HepG2 (cell line): ENCODE measurements around the gene NUBP2. TPM values are rescaled to one million over a fixed set of nuclear protein-coding genes. Genes with fewer than 3 reads are reported as not detected.

Experiments used
- ATAC-seq: fragments of 200-7000 bp; cut with Tn5 transposase; 3 replicates; pipeline ENCODE4 v1.9.1; 2020; ENCODE audit warnings: mild to moderate bottlenecking, moderate library complexity
- BruUV-seq: library from RNA; stranded (reverse); fragments of 400-500 nt; replicated peaks from 2 replicates; lab custom pipeline; 2021; lab: Mats Ljungman, UMichigan
- CTCF ChIA-PET: fragments of 300-600 bp; formaldehyde crosslinking; extraction: SDS; loops from one replicate; lab custom pipeline; 2021; ENCODE audit warnings: low total read pairs, inconsistent platforms, low intra/inter-chr PET ratio; lab: Yijun Ruan, JAX
- POLR2A ChIA-PET: fragments of 350-600 bp; sonication (Branson Sonifier 250); formaldehyde crosslinking; loops from one replicate; lab custom pipeline; 2020; ENCODE audit warnings: antibody characterized with exemption, inconsistent platforms; lab: Yijun Ruan, JAX
- DNase-seq: peaks from one replicate; pipeline ENCODE4 v3.0.0-alpha.2; 2015; ENCODE audit warnings: low spot score
- FAIRE-seq: peaks from 3 replicates; lab custom pipeline; 2011; peaks lifted over from hg19 to GRCh38; lab: Jason Lieb, UNC
- H2AFZ ChIP-seq: one replicate; pipeline ENCODE4 v1.6.1; 2011; ENCODE audit warnings: low read length, inconsistent platforms
- H3K27ac ChIP-seq: fragments of 300-600 bp; 3 replicates; pipeline ENCODE4 v1.8.0; 2011; ENCODE audit warnings: mixed run types, mild to moderate bottlenecking, mixed read lengths, low read length, inconsistent platforms; ENCODE audit not compliant: insufficient read depth; ENCODE audit errors: extremely low read length
- H3K27me3 ChIP-seq, 2 experiments: fragments of 200-600 bp in 1 of 2; 2 replicates in 1 of 2; 3 replicates in 1 of 2; pipeline versions ENCODE4 v1.6.0 to v1.8.0; 2011; ENCODE audit warnings: low read length in 2 of 2, mild to moderate bottlenecking in 2 of 2, moderate library complexity in 2 of 2, inconsistent platforms in 1 of 2; ENCODE audit not compliant: insufficient read depth in 2 of 2, control insufficient read depth in 1 of 2
- H3K36me3 ChIP-seq, 2 experiments: fragments of 200-600 bp in 1 of 2; replicated peaks in 1 of 2; 2 replicates in 1 of 2; 3 replicates in 1 of 2; pipeline versions ENCODE4 v1.5.1 to v1.8.0; 2011; ENCODE audit warnings: low read length in 2 of 2, inconsistent platforms in 1 of 2; ENCODE audit not compliant: insufficient read depth in 2 of 2, control insufficient read depth in 1 of 2
- H3K4me1 ChIP-seq: 2 replicates; pipeline ENCODE4 v1.5.1; 2012; ENCODE audit warnings: low read length, inconsistent platforms; ENCODE audit not compliant: insufficient read depth
- H3K4me2 ChIP-seq: 2 replicates; pipeline ENCODE4 v1.6.0; 2011; ENCODE audit warnings: low read depth, low read length, inconsistent platforms
- H3K4me3 ChIP-seq, 3 experiments: fragments of 200-600 bp in 1 of 3; sonication (generic), shearing (Covaris generic) in 1 of 3; replicated peaks in 1 of 3; 2 replicates each; pipeline ENCODE4 v1.5.1; 2011 to 2016; ENCODE audit warnings: low read length in 3 of 3, inconsistent platforms in 2 of 3, low read depth in 2 of 3, mild to moderate bottlenecking in 2 of 3, control low read depth in 1 of 3, mixed read lengths in 1 of 3; ENCODE audit not compliant: insufficient read depth in 1 of 3
- H3K79me2 ChIP-seq: one replicate; pipeline ENCODE4 v1.6.1; 2011; ENCODE audit warnings: low read length, inconsistent platforms; ENCODE audit not compliant: insufficient read depth
- H3K9ac ChIP-seq: 2 replicates; pipeline ENCODE4 v1.6.0; 2011; ENCODE audit warnings: mild to moderate bottlenecking, low read depth, low read length, inconsistent platforms; ENCODE audit not compliant: insufficient read depth
- H3K9me3 ChIP-seq: 2 replicates; pipeline ENCODE4 v1.5.1; 2012; ENCODE audit warnings: mild to moderate bottlenecking, low read length
- H4K20me1 ChIP-seq: 2 replicates; pipeline ENCODE4 v1.6.0; 2011; ENCODE audit warnings: inconsistent platforms, mild to moderate bottlenecking, low read length, moderate library complexity; ENCODE audit not compliant: insufficient read depth
- ATF7-NPFF ChIP-seq: sonication (generic); formaldehyde crosslinking; IDR thresholded peaks from 2 replicates; pipeline ENCODE4 v1.8.1; 2023; ENCODE audit warnings: mild to moderate bottlenecking, low read depth, missing genetic modification reagents, moderate library complexity
- FOSL1 ChIP-seq: sonication (generic); formaldehyde crosslinking; IDR thresholded peaks from 2 replicates; pipeline ENCODE4 v1.9.0; 2021; ENCODE audit warnings: missing genetic modification reagents, borderline replicate concordance
- KAT7 ChIP-seq: IDR thresholded peaks from 2 replicates; pipeline ENCODE4 v1.6.1; 2018; ENCODE audit warnings: borderline replicate concordance, missing compliant biosample characterization
- PCBP2 ChIP-seq: fragments of 200-400 bp; formaldehyde crosslinking; optimal IDR thresholded peaks from 2 replicates; pipeline ENCODE3; 2018; ENCODE audit warnings: low read length, low read depth; ENCODE audit not compliant: poor library complexity, severe bottlenecking
- TCF7L2 ChIP-seq: IDR thresholded peaks from 2 replicates; pipeline ENCODE4 v1.6.1; 2011; ENCODE audit warnings: mild to moderate bottlenecking, low read depth, low read length, moderate library complexity
- ZFX ChIP-seq: sonication (generic); formaldehyde crosslinking; IDR thresholded peaks from 2 replicates; pipeline ENCODE4 v1.4.0; 2020; ENCODE audit warnings: mild to moderate bottlenecking, low read depth, missing genetic modification reagents, moderate library complexity
- ZNF143 ChIP-seq: sonication (generic); formaldehyde crosslinking; IDR thresholded peaks from 2 replicates; pipeline ENCODE4 v1.4.0; 2020; ENCODE audit warnings: missing genetic modification reagents
- ZNF17 ChIP-seq: sonication (generic); formaldehyde crosslinking; IDR thresholded peaks from 2 replicates; pipeline ENCODE4 v1.5.0; 2020; ENCODE audit warnings: mild to moderate bottlenecking, missing genetic modification reagents
- ZNF20 ChIP-seq: sonication (generic); formaldehyde crosslinking; IDR thresholded peaks from 2 replicates; pipeline ENCODE4 v1.4.0; 2020; ENCODE audit warnings: mild to moderate bottlenecking, moderate library complexity, missing genetic modification reagents
- ZNF367 ChIP-seq: sonication (generic); formaldehyde crosslinking; IDR thresholded peaks from 2 replicates; pipeline ENCODE4 v1.4.0; 2020; ENCODE audit warnings: missing genetic modification reagents, borderline replicate concordance
- ZNF543 ChIP-seq: sonication (generic); formaldehyde crosslinking; IDR thresholded peaks from 2 replicates; pipeline ENCODE4 v1.4.0; 2020; ENCODE audit warnings: mild to moderate bottlenecking, missing genetic modification reagents
- WGBS: methylation state at CpG from one replicate; pipeline ENCODE4 v1.1.6; 2017; ENCODE audit warnings: low lambda C conversion rate; 5-methylcytosine and 5-hydroxymethylcytosine counted together
- in situ Hi-C: cut with HindIII; loops from 2 replicates; pipeline ENCODE4 v1.10.0; 2017; ENCODE audit warnings: low pct_unique_long_range_greater_than_20kb; ENCODE audit not compliant: extremely low pct_ligation_motif_present
- intact Hi-C: fragments of 100-400 bp; cut with micrococcal nuclease; formaldehyde crosslinking; loops from one replicate; pipeline ENCODE4 v1.10.0; 2022; ENCODE audit not compliant: unreplicated experiment
- polyA plus RNA-seq, 8 experiments: library from polyadenylated mRNA; depleted of rRNA in 3 of 8; stranded (reverse) in 7 of 8; unstranded in 1 of 8; fragments of >200 nt; fragmentation: Illumina TruSeq in 4 of 8; extraction: Trizol in 4 of 8; gene quantifications; 2 replicates each; pipeline versions ENCODE4 v1.2.1 to v1.2.3, GENCODE V29; 2011 to 2016; ENCODE audit warnings: low read depth in 4 of 8, missing spikeins in 1 of 8, mixed read lengths in 1 of 8; ENCODE audit not compliant: insufficient read depth in 1 of 8
- total RNA-seq, 5 experiments: library from RNA; depleted of rRNA; stranded (reverse); fragments of >200 nt; fragmentation: Illumina TruSeq; extraction: Trizol; gene quantifications; 2 replicates each; pipeline ENCODE4 v1.2.3, GENCODE V29; 2016; ENCODE audit warnings: low read depth in 1 of 5
- TF ChIP-seq, protein P1 (sequence below): sonication (generic); formaldehyde crosslinking; IDR thresholded peaks from 2 replicates; pipeline ENCODE4 v1.8.0; 2023; ENCODE audit warnings: mild to moderate bottlenecking, missing genetic modification reagents
- TF ChIP-seq, protein P2 (sequence below), 2 experiments: sonication (generic) in 1 of 2; formaldehyde crosslinking in 1 of 2; IDR thresholded peaks; 2 replicates each; pipeline versions ENCODE4 v1.4.0 to v1.6.1; 2018 to 2020; ENCODE audit warnings: missing genetic modification reagents in 2 of 2, borderline replicate concordance in 1 of 2, low read depth in 1 of 2, mild to moderate bottlenecking in 1 of 2, missing biosample characterization in 1 of 2
- TF ChIP-seq, protein P3 (sequence below): sonication (generic); formaldehyde crosslinking; IDR thresholded peaks from 2 replicates; pipeline ENCODE4 v1.4.0; 2020; ENCODE audit warnings: mild to moderate bottlenecking, missing genetic modification reagents, borderline replicate concordance

Gene NUBP2
- total and polyA plus RNA-seq, 2 of the 13 experiments (the other 11 are each of a cell fraction or from before 2014, with no cell fraction given), result 25.7 to 61.5 TPM

DNA sequence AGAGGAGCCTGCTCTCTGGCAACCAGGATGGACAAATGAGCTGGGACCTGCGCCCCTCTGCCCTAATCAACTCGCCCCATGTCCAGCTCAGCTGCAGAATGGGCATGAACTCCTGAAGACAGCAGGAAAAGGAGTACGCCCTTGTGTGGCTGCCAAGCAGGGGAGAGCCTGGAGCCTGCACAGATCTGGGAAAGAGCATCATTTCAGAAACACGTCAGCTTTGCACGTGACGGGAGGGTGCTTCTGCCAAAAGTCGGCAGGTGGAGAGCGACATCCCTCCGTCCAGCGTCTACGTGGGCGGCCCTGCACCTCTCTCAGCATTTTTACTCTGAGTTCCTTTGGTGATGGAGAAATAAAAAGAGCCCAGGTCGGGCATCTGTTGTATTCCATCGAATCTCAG lies 29.9 kb upstream of the NUBP2 start (continued):
- TF ChIP-seq, protein P1, sequence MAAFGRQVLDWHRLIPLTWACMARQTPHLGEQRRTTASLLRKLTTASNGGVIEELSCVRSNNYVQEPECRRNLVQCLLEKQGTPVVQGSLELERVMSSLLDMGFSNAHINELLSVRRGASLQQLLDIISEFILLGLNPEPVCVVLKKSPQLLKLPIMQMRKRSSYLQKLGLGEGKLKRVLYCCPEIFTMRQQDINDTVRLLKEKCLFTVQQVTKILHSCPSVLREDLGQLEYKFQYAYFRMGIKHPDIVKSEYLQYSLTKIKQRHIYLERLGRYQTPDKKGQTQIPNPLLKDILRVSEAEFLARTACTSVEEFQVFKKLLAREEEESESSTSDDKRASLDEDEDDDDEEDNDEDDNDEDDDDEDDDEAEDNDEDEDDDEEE (CRISPR knock-in tag), result no peak
- TF ChIP-seq TCF7L2 (no peak), FOSL1 (CRISPR knock-in tag) (no peak), ZNF20 (CRISPR knock-in tag) (no peak), PCBP2 (no peak)

DNA sequence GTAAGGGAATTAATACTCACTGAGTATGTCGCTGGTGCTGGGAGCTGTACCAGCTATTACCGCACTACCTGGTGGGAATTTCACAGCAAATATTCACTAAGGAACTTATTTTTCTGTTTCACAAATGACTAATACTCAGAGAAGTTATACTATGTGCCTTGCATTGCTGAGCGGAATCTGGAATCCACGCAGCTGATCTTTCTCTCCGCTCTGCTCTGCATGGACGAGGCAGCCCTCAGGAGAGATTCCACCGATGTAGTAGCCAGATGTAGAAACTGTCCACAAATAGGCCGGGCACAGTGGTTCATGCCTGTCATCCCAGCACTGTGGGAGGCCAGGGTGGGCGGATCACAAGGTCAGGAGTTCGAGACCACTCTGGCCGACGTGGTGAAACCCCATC lies 28.6 kb upstream of the NUBP2 start:
- ChIA-PET CTCF (no interaction called here), POLR2A (no interaction called here)
- H3K9me3 ChIP-seq, result no peaks in the 10 kb centered on the region
- H3K27me3 ChIP-seq, result no peaks in the 10 kb centered on the region
- H3K9ac ChIP-seq, result no peak overlapping the region
- H3K79me2 ChIP-seq, result no peaks in the 10 kb centered on the region
- peaks cover 10 to 44% of the 10 kb centered on the region in 2 experiments; a peak in 4 of 5 replicates for H3K36me3 ChIP-seq
- H3K4me1 ChIP-seq, result peaks cover 10% of the 10 kb centered on the region
- WGBS, result 93% methylated on average over 12 of the region's 12 CpGs
- H3K4me2 ChIP-seq, result no peak overlapping the region
- intact Hi-C loops (no loop called here), in situ Hi-C loops (no loop called here)
- DNase-seq (no peak), FAIRE-seq (no peak), ATAC-seq (no peak)
- no peaks in the 10 kb centered on the region for H4K20me1 ChIP-seq
- TF ChIP-seq, protein P2, sequence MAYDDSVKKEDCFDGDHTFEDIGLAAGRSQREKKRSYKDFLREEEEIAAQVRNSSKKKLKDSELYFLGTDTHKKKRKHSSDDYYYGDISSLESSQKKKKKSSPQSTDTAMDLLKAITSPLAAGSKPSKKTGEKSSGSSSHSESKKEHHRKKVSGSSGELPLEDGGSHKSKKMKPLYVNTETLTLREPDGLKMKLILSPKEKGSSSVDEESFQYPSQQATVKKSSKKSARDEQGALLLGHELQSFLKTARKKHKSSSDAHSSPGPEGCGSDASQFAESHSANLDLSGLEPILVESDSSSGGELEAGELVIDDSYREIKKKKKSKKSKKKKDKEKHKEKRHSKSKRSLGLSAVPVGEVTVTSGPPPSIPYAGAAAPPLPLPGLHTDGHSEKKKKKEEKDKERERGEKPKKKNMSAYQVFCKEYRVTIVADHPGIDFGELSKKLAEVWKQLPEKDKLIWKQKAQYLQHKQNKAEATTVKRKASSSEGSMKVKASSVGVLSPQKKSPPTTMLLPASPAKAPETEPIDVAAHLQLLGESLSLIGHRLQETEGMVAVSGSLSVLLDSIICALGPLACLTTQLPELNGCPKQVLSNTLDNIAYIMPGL (CRISPR knock-in tag; IDR thresholded peaks at IDR 0.05; ENCODE audit: borderline replicate concordance in 1 of 2, low read depth in 1 of 2), result no peak
- no peak for TF ChIP-seq ATF7-NPFF
- TF ChIP-seq, protein P3, sequence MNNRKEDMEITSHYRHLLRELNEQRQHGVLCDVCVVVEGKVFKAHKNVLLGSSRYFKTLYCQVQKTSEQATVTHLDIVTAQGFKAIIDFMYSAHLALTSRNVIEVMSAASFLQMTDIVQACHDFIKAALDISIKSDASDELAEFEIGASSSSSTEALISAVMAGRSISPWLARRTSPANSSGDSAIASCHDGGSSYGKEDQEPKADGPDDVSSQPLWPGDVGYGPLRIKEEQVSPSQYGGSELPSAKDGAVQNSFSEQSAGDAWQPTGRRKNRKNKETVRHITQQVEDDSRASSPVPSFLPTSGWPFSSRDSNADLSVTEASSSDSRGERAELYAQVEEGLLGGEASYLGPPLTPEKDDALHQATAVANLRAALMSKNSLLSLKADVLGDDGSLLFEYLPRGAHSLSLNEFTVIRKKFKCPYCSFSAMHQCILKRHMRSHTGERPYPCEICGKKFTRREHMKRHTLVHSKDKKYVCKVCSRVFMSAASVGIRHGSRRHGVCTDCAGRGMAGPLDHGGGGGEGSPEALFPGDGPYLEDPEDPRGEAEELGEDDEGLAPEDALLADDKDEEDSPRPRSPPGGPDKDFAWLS (CRISPR knock-in tag), result no peak
- no peak for TF ChIP-seq ZNF367
- no peak for TF ChIP-seq ZNF17
- TF ChIP-seq ZFX (CRISPR knock-in tag), result no peak
- TF ChIP-seq ZNF543 (CRISPR knock-in tag), result no peak
- TF ChIP-seq KAT7 (CRISPR knock-in tag), result no peak
- TF ChIP-seq ZNF143, result no peak
- no peak overlapping the region for H2AFZ ChIP-seq
- no peak overlapping the region for H3K4me3 ChIP-seq
- H3K27ac ChIP-seq, result no peak overlapping the region
- BruUV-seq, result no TSS peak
